NB4 (cell line): ENCODE measurements around the gene CDK14.

Source experiments
- DNase-seq: peaks from one replicate; pipeline ENCODE4 v3.0.0; 2010; ENCODE audit warnings: low read depth
- H3K4me3 ChIP-seq: one replicate; pipeline ENCODE4 v1.5.1; 2011; ENCODE audit warnings: mild to moderate bottlenecking, low read depth, low read length, moderate library complexity
- MYC ChIP-seq: IDR thresholded peaks from 2 replicates; pipeline ENCODE4 v1.6.1; 2011; ENCODE audit warnings: low read depth, low read length
- POLR2A ChIP-seq: IDR thresholded peaks from 2 replicates; pipeline ENCODE4 v1.6.1; 2011; ENCODE audit warnings: mild to moderate bottlenecking; ENCODE audit not compliant: insufficient read length; ENCODE audit errors: extremely low read depth
- TF ChIP-seq, protein P1 (sequence below): IDR thresholded peaks from one replicate; pipeline ENCODE4 v1.5.1; 2012; ENCODE audit warnings: low read depth, low read length
- TF ChIP-seq, protein P2 (sequence below): IDR thresholded peaks from 2 replicates; pipeline ENCODE4 v1.6.1; 2011; ENCODE audit warnings: low read depth, low read length

CDK14 gene

DNA sequence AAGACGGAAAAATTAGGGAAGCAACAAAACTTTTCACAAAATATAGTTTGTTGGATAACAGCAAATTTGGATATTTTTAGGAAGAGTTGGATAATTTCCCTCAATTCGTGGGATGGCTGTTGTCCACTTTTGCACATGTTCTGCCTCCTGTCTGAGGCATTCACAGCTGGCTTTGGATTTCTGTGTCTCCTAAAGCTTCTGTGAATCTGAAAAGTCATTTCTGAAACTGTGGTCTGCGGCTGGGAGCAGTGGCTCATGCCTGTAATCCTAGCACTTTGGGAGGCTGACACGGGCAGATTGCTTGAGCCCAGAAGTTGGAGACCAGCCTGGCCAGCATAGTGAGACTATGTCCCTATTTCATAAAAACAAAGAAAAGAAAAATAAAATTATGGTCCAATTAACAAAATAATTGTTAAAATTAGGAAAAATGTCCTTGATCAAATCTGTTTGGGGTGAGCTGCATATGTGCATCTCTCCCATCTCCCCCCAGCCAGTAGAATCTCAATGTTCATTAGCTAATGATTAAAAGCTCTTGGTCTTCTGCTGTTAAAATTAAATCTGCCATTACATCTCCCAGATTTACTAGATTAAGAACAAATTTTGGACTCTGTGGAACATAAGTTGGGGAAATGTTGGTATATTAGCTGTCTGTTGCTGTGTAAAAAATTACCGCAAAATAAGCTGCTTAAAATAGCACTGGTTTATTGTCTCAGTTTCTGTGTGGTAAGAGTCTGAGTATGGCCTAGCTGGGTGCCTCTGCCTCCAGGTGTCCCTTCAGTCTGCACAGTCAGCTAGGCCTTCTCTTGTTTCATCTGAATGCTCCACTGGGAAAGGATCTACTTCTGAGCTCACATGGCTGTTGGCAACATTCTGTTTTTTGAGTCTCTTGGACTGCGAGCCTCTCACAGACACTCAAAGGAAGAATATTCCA lies 336.1 kb downstream of the CDK14 start:
- DNase-seq = no peak
- H3K4me3 ChIP-seq = no peak overlapping the region
- TF ChIP-seq, protein P1, sequence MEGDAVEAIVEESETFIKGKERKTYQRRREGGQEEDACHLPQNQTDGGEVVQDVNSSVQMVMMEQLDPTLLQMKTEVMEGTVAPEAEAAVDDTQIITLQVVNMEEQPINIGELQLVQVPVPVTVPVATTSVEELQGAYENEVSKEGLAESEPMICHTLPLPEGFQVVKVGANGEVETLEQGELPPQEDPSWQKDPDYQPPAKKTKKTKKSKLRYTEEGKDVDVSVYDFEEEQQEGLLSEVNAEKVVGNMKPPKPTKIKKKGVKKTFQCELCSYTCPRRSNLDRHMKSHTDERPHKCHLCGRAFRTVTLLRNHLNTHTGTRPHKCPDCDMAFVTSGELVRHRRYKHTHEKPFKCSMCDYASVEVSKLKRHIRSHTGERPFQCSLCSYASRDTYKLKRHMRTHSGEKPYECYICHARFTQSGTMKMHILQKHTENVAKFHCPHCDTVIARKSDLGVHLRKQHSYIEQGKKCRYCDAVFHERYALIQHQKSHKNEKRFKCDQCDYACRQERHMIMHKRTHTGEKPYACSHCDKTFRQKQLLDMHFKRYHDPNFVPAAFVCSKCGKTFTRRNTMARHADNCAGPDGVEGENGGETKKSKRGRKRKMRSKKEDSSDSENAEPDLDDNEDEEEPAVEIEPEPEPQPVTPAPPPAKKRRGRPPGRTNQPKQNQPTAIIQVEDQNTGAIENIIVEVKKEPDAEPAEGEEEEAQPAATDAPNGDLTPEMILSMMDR = no peak
- TF ChIP-seq, protein P2, sequence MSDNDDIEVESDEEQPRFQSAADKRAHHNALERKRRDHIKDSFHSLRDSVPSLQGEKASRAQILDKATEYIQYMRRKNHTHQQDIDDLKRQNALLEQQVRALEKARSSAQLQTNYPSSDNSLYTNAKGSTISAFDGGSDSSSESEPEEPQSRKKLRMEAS = no peak
- no peak for TF ChIP-seq POLR2A
- TF ChIP-seq MYC = no peak

DNA sequence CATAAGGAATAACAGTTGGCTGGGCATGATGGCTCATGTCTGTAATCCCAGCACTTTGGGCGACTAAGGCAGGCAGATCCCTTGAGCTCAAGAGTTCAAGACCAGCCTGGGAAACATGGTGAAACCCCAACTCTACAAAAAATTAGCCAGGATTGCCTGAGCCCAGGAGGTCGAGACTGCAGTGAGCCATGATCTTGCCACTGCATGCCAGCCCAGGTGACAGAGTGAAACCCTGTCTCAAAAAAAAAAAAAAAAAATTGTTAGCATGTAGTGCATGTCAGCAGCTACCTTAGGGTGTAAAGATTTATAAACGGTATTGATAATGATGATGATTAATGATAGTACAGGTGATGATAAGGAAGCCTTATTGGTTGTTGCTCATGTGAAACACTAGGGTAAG lies 336.9 kb downstream of the CDK14 start:
- no peak for DNase-seq

DNA sequence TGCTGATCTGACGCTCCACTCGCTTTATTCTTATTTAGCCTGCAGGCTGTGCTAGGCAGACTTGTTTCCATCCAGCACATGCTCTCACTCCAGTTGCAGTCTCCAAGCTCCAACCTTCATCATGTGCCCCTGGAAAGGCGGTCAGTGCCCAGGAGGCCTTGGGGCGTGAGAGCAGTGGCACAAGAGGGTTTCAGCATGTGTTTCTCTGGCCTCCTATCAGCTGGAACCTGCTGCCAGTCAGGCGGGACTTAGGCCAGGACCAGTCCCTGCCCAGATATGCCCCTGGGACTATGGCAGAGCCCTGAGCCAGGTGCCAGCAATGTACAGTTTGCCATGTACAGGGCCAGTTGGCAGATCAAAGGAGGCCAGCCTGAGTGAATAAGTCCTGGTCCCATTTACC lies 337.9 kb downstream of the CDK14 start:
- DNase-seq = no peak
- TF ChIP-seq MYC (no peak), POLR2A (no peak)
- TF ChIP-seq, protein P2 = no peak
- TF ChIP-seq, protein P1 = no peak
- no peak overlapping the region for H3K4me3 ChIP-seq

More for the DNA sequence above, 336.9 kb downstream of the CDK14 start:
- no peak overlapping the region for H3K4me3 ChIP-seq
- no peak for TF ChIP-seq MYC

DNA sequence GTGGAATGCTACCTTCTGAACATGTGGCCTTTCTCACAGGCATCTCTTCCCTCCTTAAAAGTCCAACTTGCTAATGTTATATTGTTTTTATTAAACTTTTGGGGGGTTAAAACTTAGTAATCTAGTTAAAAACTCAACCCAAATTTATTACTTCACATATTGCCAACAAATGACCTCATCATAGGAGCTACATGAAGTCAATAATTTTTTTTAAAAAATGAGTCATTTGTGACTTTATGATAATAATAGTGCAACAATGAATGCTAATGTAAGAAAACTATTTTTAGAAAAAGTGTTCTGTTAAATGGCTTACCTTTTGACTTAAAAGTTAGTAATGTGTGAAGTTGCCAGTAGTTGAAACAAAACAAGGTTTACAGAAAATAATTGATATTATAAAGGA lies 342.2 kb downstream of the CDK14 start:
- TF ChIP-seq MYC (no peak), POLR2A (no peak)
- TF ChIP-seq, protein P1 = no peak
- TF ChIP-seq, protein P2 = no peak

DNA sequence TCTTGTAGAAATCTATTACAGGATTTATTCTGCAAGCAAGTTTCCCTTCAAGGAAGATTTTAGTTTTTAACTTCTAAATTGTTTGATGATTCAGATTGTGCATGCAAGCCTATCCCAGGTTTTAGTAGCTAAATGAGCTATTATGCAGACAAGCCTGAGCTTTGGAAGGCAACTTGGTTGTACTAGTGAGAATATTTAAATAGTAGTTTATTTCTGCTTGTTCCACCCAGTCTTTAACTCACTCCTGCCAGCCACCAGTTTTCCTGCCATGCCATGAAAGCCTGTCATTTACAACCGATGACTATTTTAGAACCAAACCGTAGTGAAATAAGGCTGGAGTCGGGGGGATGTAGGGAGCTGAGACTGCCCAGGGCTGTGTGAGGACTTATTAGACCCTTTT lies 343.5 kb downstream of the CDK14 start:
- no peak for TF ChIP-seq MYC
- TF ChIP-seq, protein P1 = no peak
- TF ChIP-seq, protein P2 = no peak
- no peak for TF ChIP-seq POLR2A
- no peak for DNase-seq
- H3K4me3 ChIP-seq = no peak overlapping the region

More for the DNA sequence above, 342.2 kb downstream of the CDK14 start:
- H3K4me3 ChIP-seq = no peak overlapping the region
- DNase-seq = no peak

DNA sequence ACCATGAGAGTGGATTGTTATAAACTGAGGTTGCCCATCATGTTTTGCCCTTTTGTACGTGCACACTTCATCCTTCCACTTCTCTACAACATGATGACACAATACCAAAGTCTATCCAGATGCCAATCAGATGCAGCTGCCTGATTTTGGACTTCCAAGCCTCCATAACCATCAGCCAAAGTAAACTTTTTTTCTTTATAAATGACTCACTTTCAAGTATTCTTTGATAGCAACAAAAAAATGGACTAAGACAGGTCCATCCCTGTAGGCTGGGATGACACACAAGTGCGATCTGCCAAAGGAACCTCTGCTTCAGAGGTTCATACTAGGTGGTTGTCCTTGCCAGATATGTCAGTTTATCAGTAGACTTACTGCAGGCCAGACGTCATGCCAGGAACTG lies 347.9 kb downstream of the CDK14 start:
- DNase-seq = no peak
- TF ChIP-seq POLR2A (no peak), MYC (no peak)
- TF ChIP-seq, protein P2 = no peak
- TF ChIP-seq, protein P1 = no peak
- H3K4me3 ChIP-seq = no peak overlapping the region
